Endothelial cell of umbilical vein (primary cell): ENCODE data around the gene NPIPB6. TPM values are rescaled to one million over a fixed set of nuclear protein-coding genes. Genes with fewer than 3 reads are reported as not detected.

Source experiments
- BruUV-seq: library from RNA; stranded (reverse); fragments of 400-500 nt; replicated peaks from 2 replicates; lab custom pipeline; 2021; lab: Mats Ljungman, UMichigan
- CTCF ChIA-PET: fragments of 300-600, 350-600 bp; sonication (Branson Sonifier 250); formaldehyde crosslinking; loops from one replicate; lab custom pipeline; 2021; ENCODE audit warnings: antibody characterized with exemption, inconsistent platforms; lab: Charles Lee
- POLR2A ChIA-PET: fragments of 300-600, 350-600 bp; sonication (Branson Sonifier 250); formaldehyde crosslinking; loops from one replicate; lab custom pipeline; 2021; ENCODE audit warnings: antibody characterized with exemption, inconsistent platforms; lab: Charles Lee
- DNase-seq: peaks from one replicate; pipeline ENCODE4 v3.0.0-alpha.2; 2011; ENCODE audit warnings: low read depth, low spot score
- FAIRE-seq: peaks from 2 replicates; lab custom pipeline; 2011; peaks lifted over from hg19 to GRCh38; lab: Jason Lieb, UNC
- H2AFZ ChIP-seq: 2 replicates; pipeline ENCODE4 v1.6.0; 2012; ENCODE audit warnings: low read depth, low read length, control low read depth, inconsistent platforms
- H3K27ac ChIP-seq: 2 replicates; pipeline ENCODE4 v1.5.1; 2011; ENCODE audit warnings: low read depth, mild to moderate bottlenecking, control low read depth, low read length, moderate library complexity; ENCODE audit not compliant: insufficient read depth
- H3K27me3 ChIP-seq, 2 experiments: 2 replicates each; pipeline versions ENCODE4 v1.6.0 to v1.6.1; 2011; ENCODE audit warnings: low read length in 2 of 2, mixed read lengths in 1 of 2; ENCODE audit not compliant: control insufficient read depth in 2 of 2, insufficient read depth in 2 of 2
- H3K36me3 ChIP-seq, 2 experiments: 2 replicates in 1 of 2; 3 replicates in 1 of 2; pipeline ENCODE4 v1.5.1; 2011; ENCODE audit warnings: low read length in 2 of 2, mild to moderate bottlenecking in 1 of 2, moderate library complexity in 1 of 2; ENCODE audit not compliant: control insufficient read depth in 2 of 2, insufficient read depth in 2 of 2; ENCODE audit errors: extremely low read depth in 1 of 2
- H3K4me1 ChIP-seq: 3 replicates; pipeline ENCODE4 v1.5.1; 2011; ENCODE audit warnings: mild to moderate bottlenecking, low read length; ENCODE audit not compliant: control insufficient read depth, insufficient read depth; ENCODE audit errors: extremely low read depth
- H3K4me2 ChIP-seq: 2 replicates; pipeline ENCODE4 v1.6.1; 2011; ENCODE audit warnings: low read length, control low read depth, mixed read lengths; ENCODE audit not compliant: insufficient read depth
- H3K4me3 ChIP-seq, 3 experiments: fragments of 200-600 bp in 1 of 3; sonication (generic), shearing (Covaris generic) in 1 of 3; replicated peaks in 1 of 3; 2 replicates each; pipeline ENCODE4 v1.5.1; 2011 to 2016; ENCODE audit warnings: control low read depth in 3 of 3, low read length in 3 of 3, mild to moderate bottlenecking in 2 of 3, inconsistent platforms in 1 of 3, low read depth in 1 of 3, moderate library complexity in 1 of 3; ENCODE audit not compliant: insufficient read depth in 1 of 3
- H3K79me2 ChIP-seq: 2 replicates; pipeline ENCODE4 v1.6.0; 2012; ENCODE audit warnings: low read length, inconsistent platforms; ENCODE audit not compliant: control insufficient read depth, insufficient read depth
- H3K9ac ChIP-seq: replicated peaks from 2 replicates; pipeline ENCODE3; 2011; ENCODE audit warnings: low read length, control low read depth; ENCODE audit not compliant: insufficient read depth; ENCODE audit errors: extremely low read depth
- H3K9me1 ChIP-seq: replicated peaks from 3 replicates; pipeline ENCODE4 v1.6.0; 2011; ENCODE audit warnings: mild to moderate bottlenecking, low read length; ENCODE audit not compliant: control insufficient read depth, insufficient read depth; ENCODE audit errors: extremely low read depth
- H3K9me3 ChIP-seq: replicated peaks from 2 replicates; pipeline ENCODE4 v1.5.1; 2012; ENCODE audit warnings: low read length, inconsistent platforms; ENCODE audit not compliant: control insufficient read depth, insufficient read depth
- H4K20me1 ChIP-seq: replicated peaks from 2 replicates; pipeline ENCODE3; 2011; ENCODE audit warnings: mild to moderate bottlenecking, low read length; ENCODE audit not compliant: control insufficient read depth, insufficient read depth; ENCODE audit errors: extremely low read depth
- CTCF ChIP-seq, 2 donors: IDR thresholded peaks; 1 replicate in 1 of 2; 2 replicates in 1 of 2; pipeline ENCODE4 v1.5.1; 2011; ENCODE audit warnings: low read length in 2 of 2, mild to moderate bottlenecking in 2 of 2, moderate library complexity in 2 of 2, control low read depth in 1 of 2, inconsistent platforms in 1 of 2, low read depth in 1 of 2; ENCODE audit not compliant: insufficient read depth in 1 of 2; ENCODE audit errors: extremely low read depth in 1 of 2
- EZH2 ChIP-seq: IDR thresholded peaks from 2 replicates; pipeline ENCODE4 v1.6.1; 2012; ENCODE audit warnings: borderline replicate concordance, low read depth, mild to moderate bottlenecking, moderate library complexity, low read length, inconsistent platforms; ENCODE audit not compliant: severe bottlenecking
- FOS ChIP-seq: IDR thresholded peaks from 2 replicates; pipeline ENCODE4 v1.6.1; 2011; ENCODE audit warnings: mild to moderate bottlenecking, low read length, moderate library complexity, borderline replicate concordance; ENCODE audit not compliant: insufficient read depth
- GATA2 ChIP-seq: IDR thresholded peaks from 2 replicates; pipeline ENCODE4 v1.7.0; 2011; ENCODE audit warnings: low read depth, mild to moderate bottlenecking, moderate library complexity, mixed read lengths, low read length; ENCODE audit not compliant: insufficient read length, insufficient read depth
- JUN ChIP-seq: IDR thresholded peaks from 2 replicates; pipeline ENCODE4 v1.6.1; 2011; ENCODE audit warnings: borderline replicate concordance, low read depth; ENCODE audit not compliant: insufficient read length, insufficient read depth
- MAX ChIP-seq: IDR thresholded peaks from 2 replicates; pipeline ENCODE4 v1.6.1; 2011; ENCODE audit not compliant: insufficient read depth, insufficient read length
- MYC ChIP-seq: IDR thresholded peaks from one replicate; pipeline ENCODE4 v1.6.1; 2011; ENCODE audit warnings: mild to moderate bottlenecking, low read depth, low read length
- POLR2A ChIP-seq: IDR thresholded peaks from 2 replicates; pipeline ENCODE4 v1.6.1; 2012; ENCODE audit warnings: low read depth, mild to moderate bottlenecking, control low read depth, low read length
- POLR2AphosphoS5 ChIP-seq: IDR thresholded peaks from 2 replicates; pipeline ENCODE4 v1.6.1; 2012; ENCODE audit warnings: low read depth, mild to moderate bottlenecking, control low read depth, low read length, moderate library complexity; ENCODE audit not compliant: insufficient read depth
- dilution Hi-C: fragments of 300-500 bp; cut with MboI; formaldehyde crosslinking; loops from one replicate; pipeline ENCODE4 v1.15.0; 2019; ENCODE audit warnings: low sequenced_read_pairs; ENCODE audit not compliant: extremely low pct_ligation_motif_present
- intact Hi-C: fragments of 100-400 bp; cut with micrococcal nuclease; formaldehyde crosslinking; loops from one replicate; pipeline ENCODE4 v1.10.0; 2022
- polyA plus RNA-seq, 4 experiments: library from polyadenylated mRNA; depleted of rRNA in 3 of 4; stranded (reverse) in 3 of 4; unstranded in 1 of 4; fragments of >200 nt; gene quantifications; 2 replicates each; pipeline versions ENCODE4 v1.2.1 to v1.2.3, GENCODE V29; 2011 to 2012; ENCODE audit warnings: missing spikeins in 1 of 4
- total RNA-seq: library from RNA; stranded (reverse); gene quantifications from 2 replicates; pipeline ENCODE4 v1.2.3, GENCODE V29; 2021

The NPIPB6 gene
- total and polyA plus RNA-seq, 2 donors (not counting 3 experiments of a cell fraction or from before 2014, with no cell fraction given), result 5.0 TPM; not detected in 1

GRCh38 chr16:28298511-28298878 lies 64.8 kb downstream of the NPIPB6 start:
- H3K9me1 ChIP-seq, result no peaks in the 10 kb centered on the region
- no peak overlapping the region for H3K4me2 ChIP-seq
- no peaks in the 10 kb centered on the region for H4K20me1 ChIP-seq
- CTCF ChIA-PET, result interaction anchor here (0.7 to 3.5 kb wide), 2 partner anchors 17 to 18 kb away, joined by 3 to 9 read pairs; no protein-coding TSS in a partner anchor
- intact Hi-C loops, result no loop called here
- no peaks in the 10 kb centered on the region for H3K36me3 ChIP-seq
- FAIRE-seq (no peak), DNase-seq (no peak)
- no peak for TF ChIP-seq EZH2
- no peak for TF ChIP-seq MYC
- no peak for TF ChIP-seq POLR2AphosphoS5
- no peak for TF ChIP-seq MAX
- no peak for TF ChIP-seq JUN
- TF ChIP-seq POLR2A, result no peak
- TF ChIP-seq FOS, result no peak
- TF ChIP-seq GATA2, result no peak
- no peak for TF ChIP-seq CTCF (IDR thresholded peaks at IDR 0.05; ENCODE audit: extremely low read depth in 1 of 2, insufficient read depth in 1 of 2, low read depth in 1 of 2, low read length in 2 of 2)
- H3K9ac ChIP-seq, result no peak overlapping the region
- no peaks in the 10 kb centered on the region for H3K4me1 ChIP-seq
- no peaks in the 10 kb centered on the region for H3K79me2 ChIP-seq
- no peak overlapping the region for H3K4me3 ChIP-seq
- POLR2A ChIA-PET, result no interaction called here
- H3K27me3 ChIP-seq, result peaks cover 5 to 13% of the 10 kb centered on the region in 2 experiments
- H3K9me3 ChIP-seq, result no peaks in the 10 kb centered on the region
- H3K27ac ChIP-seq, result no peak overlapping the region
- dilution Hi-C loops, result no loop called here
- no TSS peak for BruUV-seq
- no peak overlapping the region for H2AFZ ChIP-seq
